Left ventricle myocardium inferior (tissue), 1 donor: Measurements from ENCODE around the gene HDAC4. TPM values are rescaled to one million over a fixed set of nuclear protein-coding genes. Genes with fewer than 3 reads are reported as not detected.

Experiments
- DNase-seq: peaks from one replicate; pipeline ENCODE4 v3.0.0-alpha.2; 2020
- H3K27ac ChIP-seq: fragments of 200-600 bp; replicated peaks from 2 replicates; pipeline ENCODE4 v1.8.0; 2021
- H3K27me3 ChIP-seq: fragments of 200-600 bp; 2 replicates; pipeline ENCODE4 v1.8.0; 2021; ENCODE audit warnings: low read depth
- H3K36me3 ChIP-seq: fragments of 200-600 bp; 2 replicates; pipeline ENCODE4 v1.8.0; 2021
- H3K4me1 ChIP-seq: fragments of 200-600 bp; 2 replicates; pipeline ENCODE4 v1.8.0; 2021
- H3K4me3 ChIP-seq: fragments of 200-600 bp; 2 replicates; pipeline ENCODE4 v1.8.0; 2021; ENCODE audit warnings: mild to moderate bottlenecking, moderate library complexity
- H3K9me3 ChIP-seq: fragments of 200-600 bp; replicated peaks from 2 replicates; pipeline ENCODE4 v1.8.0; 2021
- intact Hi-C: fragments of 100-400 bp; cut with micrococcal nuclease; formaldehyde crosslinking; loops from one replicate; pipeline ENCODE4 v1.11.0; 2022
- total RNA-seq: library from RNA; stranded (reverse); fragmentation: NEBNext Ultra II Directional; extraction: Animal tissue kit (Norgen Biotek cat#: 25700); gene quantifications from one replicate; pipeline ENCODE4 v1.2.1, GENCODE V29; 2021
- TF ChIP-seq, protein P1 (sequence below): fragments of 200-600 bp; IDR thresholded peaks from 2 replicates; pipeline ENCODE4 v1.8.0; 2021; ENCODE audit warnings: antibody characterized with exemption, mild to moderate bottlenecking, borderline replicate concordance
- donor health status: DM: no; HTN: yes; CAD: no; lungs with severe emphysema.

Gene HDAC4
- total RNA-seq, 1 donor from 2014 or later, result 23.9 TPM

DNA sequence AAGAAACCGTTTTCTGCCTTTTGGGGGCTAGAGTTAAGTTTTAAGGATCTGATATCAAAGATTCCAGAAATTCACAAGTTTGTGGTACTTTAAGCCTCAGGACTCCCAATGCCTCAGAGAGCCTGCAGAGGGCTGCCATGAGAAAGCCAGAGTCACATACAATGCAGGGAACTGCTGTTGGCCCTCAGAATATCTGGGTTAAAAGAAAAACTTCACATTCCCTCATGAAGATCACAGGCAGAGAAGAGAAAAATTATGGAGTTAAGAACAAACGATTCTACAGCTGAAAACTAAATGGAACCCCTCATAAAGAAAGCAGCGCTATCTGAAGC is 39.5 kb downstream of the HDAC4 start:
- Histone ChIP-seq H3K27me3 (no peaks in the 10 kb centered on the region), H3K36me3 (no peaks in the 10 kb centered on the region), H3K27ac (no peak overlapping the region), H3K9me3 (no peaks in the 10 kb centered on the region), H3K4me1 (peaks cover 48% of the 10 kb centered on the region), H3K4me3 (no peak overlapping the region)
- intact Hi-C loops, result no loop called here
- no peak for DNase-seq
- TF ChIP-seq, protein P1, sequence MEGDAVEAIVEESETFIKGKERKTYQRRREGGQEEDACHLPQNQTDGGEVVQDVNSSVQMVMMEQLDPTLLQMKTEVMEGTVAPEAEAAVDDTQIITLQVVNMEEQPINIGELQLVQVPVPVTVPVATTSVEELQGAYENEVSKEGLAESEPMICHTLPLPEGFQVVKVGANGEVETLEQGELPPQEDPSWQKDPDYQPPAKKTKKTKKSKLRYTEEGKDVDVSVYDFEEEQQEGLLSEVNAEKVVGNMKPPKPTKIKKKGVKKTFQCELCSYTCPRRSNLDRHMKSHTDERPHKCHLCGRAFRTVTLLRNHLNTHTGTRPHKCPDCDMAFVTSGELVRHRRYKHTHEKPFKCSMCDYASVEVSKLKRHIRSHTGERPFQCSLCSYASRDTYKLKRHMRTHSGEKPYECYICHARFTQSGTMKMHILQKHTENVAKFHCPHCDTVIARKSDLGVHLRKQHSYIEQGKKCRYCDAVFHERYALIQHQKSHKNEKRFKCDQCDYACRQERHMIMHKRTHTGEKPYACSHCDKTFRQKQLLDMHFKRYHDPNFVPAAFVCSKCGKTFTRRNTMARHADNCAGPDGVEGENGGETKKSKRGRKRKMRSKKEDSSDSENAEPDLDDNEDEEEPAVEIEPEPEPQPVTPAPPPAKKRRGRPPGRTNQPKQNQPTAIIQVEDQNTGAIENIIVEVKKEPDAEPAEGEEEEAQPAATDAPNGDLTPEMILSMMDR, result peak; percentile 35

DNA sequence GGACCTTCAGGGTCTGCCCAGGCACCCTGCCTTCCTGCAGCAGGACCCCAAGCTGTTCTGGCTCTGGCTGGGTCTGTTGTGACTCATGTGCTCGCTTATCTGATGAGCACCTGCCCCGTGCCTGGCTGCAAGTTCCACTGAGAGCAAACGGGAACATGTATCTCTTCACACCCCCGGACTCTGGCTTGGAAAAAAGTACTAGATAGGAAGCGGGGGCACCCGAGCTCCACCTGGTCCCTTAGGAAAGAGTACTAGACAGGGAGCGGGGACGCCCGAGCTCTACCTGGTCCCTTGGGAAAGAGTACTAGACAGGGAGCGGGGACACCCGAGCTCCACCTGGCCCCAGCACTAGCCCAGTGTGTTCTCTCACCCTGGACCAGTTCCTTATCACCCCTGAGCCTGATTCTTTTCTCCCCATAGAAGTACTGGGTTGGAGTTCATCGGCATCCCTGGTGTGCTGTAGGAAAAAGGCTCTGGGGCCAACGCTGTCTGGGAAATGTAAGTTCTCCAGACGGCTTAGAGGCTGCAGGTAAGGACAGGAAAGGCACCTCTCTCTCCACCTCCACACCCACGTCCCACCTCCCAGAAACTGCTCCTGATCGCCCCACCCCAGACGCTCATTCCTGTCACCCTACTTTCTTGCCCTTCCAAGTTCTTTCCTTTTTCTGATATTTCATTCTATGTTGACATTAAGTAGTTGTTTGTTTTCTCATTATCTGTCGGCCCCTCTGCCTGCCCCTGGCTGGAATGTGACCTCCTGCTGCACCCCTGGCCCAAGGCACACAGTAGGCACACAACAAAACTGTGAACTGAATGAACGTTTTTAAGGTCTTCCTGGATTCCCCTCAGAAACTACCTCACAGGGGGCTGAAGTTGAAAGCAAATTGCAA is 40.2 kb downstream of the HDAC4 start:
- peaks cover 54% of the 10 kb centered on the region for H3K4me1 ChIP-seq
- TF ChIP-seq, protein P1, result no peak

DNA sequence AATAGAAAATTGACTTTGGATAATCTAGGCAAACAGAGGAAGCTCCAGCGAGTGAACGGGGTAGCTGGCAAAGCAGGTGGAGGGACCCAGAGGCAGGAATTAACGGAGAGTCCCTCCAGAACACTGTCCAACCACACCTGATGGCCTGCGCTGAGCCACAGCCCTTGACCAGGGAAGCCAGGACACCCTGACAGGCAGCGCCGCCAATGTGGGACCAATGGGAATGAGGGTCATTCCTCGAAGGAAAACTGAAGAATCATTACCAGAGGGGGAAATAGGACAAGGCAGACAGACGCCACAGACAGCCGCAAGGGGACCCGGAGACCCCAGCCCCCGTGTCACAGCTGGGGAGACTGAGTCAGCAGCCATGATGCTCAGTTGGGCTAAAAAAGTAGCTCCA is 40.8 kb downstream of the HDAC4 start:
- Histone ChIP-seq H3K27ac (no peak overlapping the region), H3K27me3 (no peaks in the 10 kb centered on the region), H3K4me1 (peaks cover 61% of the 10 kb centered on the region), H3K9me3 (no peaks in the 10 kb centered on the region), H3K36me3 (no peaks in the 10 kb centered on the region), H3K4me3 (no peak overlapping the region)
- TF ChIP-seq, protein P1, result no peak
- DNase-seq, result no peak
- intact Hi-C loops, result no loop called here

More for the DNA sequence above, 40.2 kb downstream of the HDAC4 start:
- no peaks in the 10 kb centered on the region for H3K36me3 ChIP-seq
- H3K27ac ChIP-seq, result no peak overlapping the region
- H3K4me3 ChIP-seq, result no peak overlapping the region
- H3K27me3 ChIP-seq, result no peaks in the 10 kb centered on the region
- no peak for DNase-seq
- intact Hi-C loops, result no loop called here
- H3K9me3 ChIP-seq, result no peaks in the 10 kb centered on the region

DNA sequence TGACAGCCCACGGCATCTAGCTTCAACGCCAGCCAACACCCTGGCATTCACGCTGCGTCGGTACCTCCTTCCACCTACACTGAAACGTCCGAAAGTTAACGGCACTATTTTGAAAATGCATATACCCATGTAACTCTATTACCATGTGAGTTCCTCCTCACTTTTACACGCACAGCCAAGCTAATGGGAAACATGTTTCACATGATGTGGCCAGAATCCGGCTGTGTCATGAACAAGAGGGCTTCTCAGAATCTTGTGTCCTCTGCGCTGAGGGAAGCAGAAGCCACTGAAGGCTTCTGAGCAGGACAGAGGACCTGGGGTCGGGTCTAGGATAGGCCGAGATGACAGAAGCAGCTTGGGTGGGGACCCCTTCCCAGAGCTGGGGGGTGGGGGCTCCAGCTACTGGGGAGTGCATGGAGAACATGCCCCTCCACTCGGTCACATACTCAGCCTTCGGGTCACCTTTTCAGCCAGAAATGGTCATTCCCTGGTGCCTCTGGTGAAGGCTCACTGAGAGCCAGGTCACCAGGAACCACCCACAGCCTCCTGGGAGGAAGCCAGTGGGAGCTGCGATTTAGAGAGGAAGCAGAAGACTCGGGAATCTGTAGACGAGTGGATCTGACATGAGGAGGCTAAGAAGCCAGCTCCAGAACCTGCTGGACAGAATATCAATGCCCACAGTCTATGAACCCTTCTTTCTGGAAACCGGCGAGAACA is 41.5 kb downstream of the HDAC4 start:
- H3K4me3 ChIP-seq, result no peak overlapping the region
- TF ChIP-seq, protein P1, result no peak
- peaks cover 63% of the 10 kb centered on the region for H3K4me1 ChIP-seq
- DNase-seq, result no peak
- H3K27me3 ChIP-seq, result no peaks in the 10 kb centered on the region
- H3K36me3 ChIP-seq, result no peaks in the 10 kb centered on the region
- intact Hi-C loops, result no loop called here
- H3K27ac ChIP-seq, result no peak overlapping the region
- peaks cover 6% of the 10 kb centered on the region for H3K9me3 ChIP-seq

DNA sequence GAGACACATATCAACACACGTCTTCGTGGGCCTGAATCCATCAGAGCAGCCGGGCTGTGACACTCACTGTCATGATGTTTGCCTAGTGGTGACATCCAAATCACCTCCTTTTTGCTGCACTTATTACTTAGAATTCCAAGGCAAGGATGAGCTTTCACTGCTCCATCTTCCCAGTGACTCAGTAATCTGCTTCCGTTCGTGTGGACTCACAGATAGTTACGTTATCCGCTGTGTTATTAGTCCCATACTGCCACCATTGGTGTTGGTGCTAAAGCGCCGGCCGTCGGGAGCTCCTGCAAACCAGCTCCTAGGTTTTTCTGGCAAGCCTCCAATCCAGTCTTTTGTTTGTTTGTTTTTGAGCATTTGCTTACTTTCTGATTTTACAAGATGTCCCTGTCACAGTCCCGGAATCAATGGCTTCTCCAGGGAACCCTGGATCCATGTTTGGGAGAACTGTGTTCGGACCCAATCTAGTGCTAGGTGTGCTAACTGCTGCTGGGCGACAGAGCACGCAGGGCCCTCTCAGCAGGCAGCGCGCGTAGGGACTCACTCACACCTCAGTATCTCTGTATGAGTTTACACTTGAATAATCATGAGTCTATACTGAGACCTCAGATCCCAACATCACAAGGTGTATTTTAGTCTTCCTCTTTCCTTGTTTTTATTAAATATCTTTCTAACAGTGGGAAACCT is 42.6 kb downstream of the HDAC4 start:
- Histone ChIP-seq H3K27me3 (no peaks in the 10 kb centered on the region), H3K9me3 (peaks cover 9% of the 10 kb centered on the region), H3K4me1 (peaks cover 63% of the 10 kb centered on the region), H3K36me3 (no peaks in the 10 kb centered on the region), H3K4me3 (no peak overlapping the region), H3K27ac (peak overlapping the region; percentile 34)
- TF ChIP-seq, protein P1, result no peak
- intact Hi-C loops, result no loop called here
- no peak for DNase-seq
